Omental fat pad (tissue), 4 donors: ENCODE measurements around the gene PDZRN3. TPM values are rescaled to one million over a fixed set of nuclear protein-coding genes. Genes with fewer than 3 reads are reported as not detected.

ENCODE experiments used
- ATAC-seq: fragments of 150-250 bp; one replicate; pipeline ENCODE4 v1.9.1; 2016; ENCODE audit warnings: mild to moderate bottlenecking, moderate library complexity; ENCODE audit not compliant: low FRiP score
- DNase-seq: peaks from one replicate; pipeline ENCODE4 v3.0.0-alpha.2; 2019; ENCODE audit warnings: low spot score
- total RNA-seq, 4 donors: library from RNA; depleted of rRNA; stranded (reverse); fragments of >200 nt; gene quantifications; one replicate each; pipeline ENCODE4 v1.1.0, GENCODE V29; 2016
- TF ChIP-seq, protein P1 (sequence below), 3 donors: fragments of 450-650 bp; IDR thresholded peaks; one replicate each; pipeline ENCODE4 v1.5.1; 2016 to 2017; ENCODE audit warnings: antibody characterized with exemption in 3 of 3, mild to moderate bottlenecking in 3 of 3, moderate library complexity in 2 of 3

The PDZRN3 gene
- total RNA-seq, 4 donors from 2014 or later = 22.8 to 47.4 (median 37.5) TPM

DNA sequence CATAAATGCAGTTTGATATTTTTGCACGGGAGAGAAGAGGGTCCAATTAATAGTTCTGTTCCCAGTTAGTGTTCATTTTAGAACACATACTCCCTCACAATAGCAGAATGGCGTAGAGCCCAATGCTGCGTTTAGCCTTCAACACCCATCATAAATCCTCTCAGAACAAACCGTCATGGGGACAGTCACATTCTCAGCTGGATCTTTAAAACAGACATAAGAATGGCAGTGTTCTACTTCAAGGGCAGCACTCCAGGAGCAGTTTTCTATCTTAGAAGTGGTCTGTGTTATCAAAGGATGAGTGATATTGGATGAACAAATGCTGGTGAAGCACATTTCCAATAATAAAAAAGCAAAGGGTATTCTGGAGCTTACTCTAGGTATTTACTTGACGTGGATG, 230.5 kb downstream of the PDZRN3 start:
- TF ChIP-seq, protein P1, sequence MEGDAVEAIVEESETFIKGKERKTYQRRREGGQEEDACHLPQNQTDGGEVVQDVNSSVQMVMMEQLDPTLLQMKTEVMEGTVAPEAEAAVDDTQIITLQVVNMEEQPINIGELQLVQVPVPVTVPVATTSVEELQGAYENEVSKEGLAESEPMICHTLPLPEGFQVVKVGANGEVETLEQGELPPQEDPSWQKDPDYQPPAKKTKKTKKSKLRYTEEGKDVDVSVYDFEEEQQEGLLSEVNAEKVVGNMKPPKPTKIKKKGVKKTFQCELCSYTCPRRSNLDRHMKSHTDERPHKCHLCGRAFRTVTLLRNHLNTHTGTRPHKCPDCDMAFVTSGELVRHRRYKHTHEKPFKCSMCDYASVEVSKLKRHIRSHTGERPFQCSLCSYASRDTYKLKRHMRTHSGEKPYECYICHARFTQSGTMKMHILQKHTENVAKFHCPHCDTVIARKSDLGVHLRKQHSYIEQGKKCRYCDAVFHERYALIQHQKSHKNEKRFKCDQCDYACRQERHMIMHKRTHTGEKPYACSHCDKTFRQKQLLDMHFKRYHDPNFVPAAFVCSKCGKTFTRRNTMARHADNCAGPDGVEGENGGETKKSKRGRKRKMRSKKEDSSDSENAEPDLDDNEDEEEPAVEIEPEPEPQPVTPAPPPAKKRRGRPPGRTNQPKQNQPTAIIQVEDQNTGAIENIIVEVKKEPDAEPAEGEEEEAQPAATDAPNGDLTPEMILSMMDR (IDR thresholded peaks at IDR 0.05) = no peak
- no peak for DNase-seq
- no peak for ATAC-seq

DNA sequence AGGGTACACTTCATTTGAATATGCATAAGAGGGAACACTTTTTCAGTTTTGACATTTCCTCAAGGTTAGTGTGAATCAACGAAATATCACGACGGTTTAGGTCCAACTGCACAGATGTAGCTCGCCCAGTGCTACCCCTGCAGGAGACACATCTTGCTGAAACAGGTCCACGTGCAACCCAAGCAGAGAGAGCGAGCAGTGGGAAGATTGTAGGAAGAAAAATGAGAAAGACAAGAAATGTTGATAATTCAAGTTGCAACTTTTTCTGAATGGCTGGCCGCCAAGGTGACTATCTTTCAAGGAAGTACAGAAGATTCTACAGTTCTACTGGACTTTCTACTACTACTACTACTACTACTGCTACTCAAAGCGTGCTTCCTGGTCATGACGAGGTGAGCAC, 231.7 kb downstream of the PDZRN3 start:
- no peak for ATAC-seq
- TF ChIP-seq, protein P1 (IDR thresholded peaks at IDR 0.05) = no peak
- DNase-seq = no peak

DNA sequence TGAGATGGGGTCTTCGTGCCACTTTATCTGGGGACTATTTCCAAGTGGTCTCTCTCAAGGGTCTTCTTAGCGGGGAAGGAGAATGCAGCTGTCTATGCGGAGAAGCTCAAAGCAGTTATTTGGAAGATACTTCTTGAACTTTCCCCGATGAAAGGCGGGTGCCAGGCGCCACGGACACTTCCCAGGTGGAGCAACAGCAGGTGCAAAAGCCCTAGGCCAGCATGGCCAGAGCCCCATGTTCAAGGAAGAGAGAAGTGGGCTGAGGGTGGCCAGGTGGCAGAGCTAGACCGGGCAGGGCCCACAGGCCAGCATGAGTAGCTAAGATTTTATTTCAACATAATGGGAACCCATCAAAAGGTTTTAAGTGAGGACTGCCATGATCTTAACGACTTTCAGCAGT, 232.8 kb downstream of the PDZRN3 start:
- DNase-seq = no peak
- ATAC-seq = no peak
- TF ChIP-seq, protein P1 (IDR thresholded peaks at IDR 0.05) = no peak

DNA sequence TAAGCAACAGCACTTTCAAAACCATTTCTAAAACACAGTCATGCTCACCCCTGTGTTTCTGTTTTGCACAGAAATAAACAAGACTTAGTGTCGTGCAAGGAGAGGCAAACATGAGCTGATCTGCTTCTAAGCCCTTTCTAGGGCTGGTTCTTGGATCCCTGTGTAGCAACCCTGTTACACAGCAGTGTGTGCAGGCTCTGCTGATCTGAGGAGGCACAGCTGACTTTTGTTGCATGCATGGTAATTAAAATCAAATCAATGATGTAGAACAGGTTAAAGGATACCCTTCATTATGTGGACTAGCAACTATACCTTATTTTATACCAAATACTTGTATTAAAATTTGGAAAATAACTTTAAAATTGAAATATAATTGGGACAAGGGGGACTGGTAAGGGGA, 234.8 kb downstream of the PDZRN3 start:
- TF ChIP-seq, protein P1 (IDR thresholded peaks at IDR 0.05) = no peak
- DNase-seq = no peak
- no peak for ATAC-seq

DNA sequence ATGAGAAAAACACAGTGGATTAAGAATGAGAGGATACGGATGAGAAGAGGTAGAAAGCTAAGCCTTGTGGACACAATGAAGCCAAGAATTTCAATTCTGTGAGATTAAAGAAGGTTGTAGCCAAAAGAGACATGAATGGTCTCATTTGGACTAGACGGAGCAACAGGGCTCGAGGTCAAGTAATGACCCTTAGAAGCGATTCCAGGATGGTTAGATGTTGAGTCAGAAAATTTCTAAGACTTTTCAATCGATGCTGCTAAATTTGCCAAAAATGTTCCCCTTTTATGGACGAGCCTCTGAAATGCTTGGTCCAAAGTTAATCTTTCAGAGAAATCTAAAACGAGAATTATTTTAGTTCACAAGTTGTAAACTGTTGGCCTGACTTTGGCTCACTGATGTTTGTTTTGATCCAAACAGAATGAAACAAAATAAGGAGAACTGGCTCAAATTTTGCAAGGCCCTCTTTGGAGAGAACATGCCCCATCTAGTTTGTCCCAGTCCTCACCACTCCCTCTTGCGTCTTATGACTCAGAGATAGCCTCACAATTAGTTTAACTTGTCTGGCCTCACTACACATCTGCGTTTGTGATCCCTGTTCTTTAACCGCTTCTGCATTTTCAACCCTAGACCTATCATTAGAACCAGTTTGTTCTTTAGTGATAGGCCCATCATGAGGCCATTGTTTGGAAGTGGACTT, 235.5 kb downstream of the PDZRN3 start:
- TF ChIP-seq, protein P1 (IDR thresholded peaks at IDR 0.05) = no peak
- DNase-seq (no peak), ATAC-seq (no peak)

DNA sequence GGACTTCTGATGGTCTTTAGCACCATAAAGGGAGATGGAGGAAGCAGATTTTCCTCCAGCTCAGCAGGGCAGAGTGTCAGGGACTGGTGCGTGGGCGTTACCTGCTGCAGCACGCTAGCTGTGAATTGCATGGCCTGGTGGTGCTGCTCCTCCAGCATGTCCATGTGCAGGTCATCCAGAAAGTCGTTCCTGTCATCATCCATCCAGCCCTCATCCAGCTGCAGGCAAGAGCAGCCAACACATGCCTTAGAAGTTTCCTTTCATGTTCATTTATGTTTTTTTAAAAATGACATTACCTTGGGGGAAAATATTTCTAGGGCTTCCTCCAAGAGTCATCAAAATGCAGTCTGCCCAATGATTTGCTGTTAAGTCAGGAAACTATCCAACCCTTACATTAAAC, 239.2 kb downstream of the PDZRN3 start:
- TF ChIP-seq, protein P1 (IDR thresholded peaks at IDR 0.05) = no peak
- DNase-seq = no peak
- no peak for ATAC-seq
